GM19328 (cell line): Measurements from ENCODE around the gene CFH.
"Not testable (repeated sequence)": the region's sequence is repeated elsewhere in the genome, so short reads cannot be mapped to it uniquely, and the experiment has no call there.

Source experiments
- ATAC-seq: cut with Tn5 transposase; IDR thresholded peaks from one replicate; pipeline ENCODE4 v1.9.1; 2021; ENCODE audit warnings: mild to moderate bottlenecking, moderate library complexity; ENCODE audit not compliant: unreplicated experiment

The CFH gene

GRCh38 chr1:196651637-196652215, at the start of gene CFH:
TSS of gene CFH (plus strand) at chr1:196652043. CDS start at chr1:196652118, 75 bp downstream.
- no peak for ATAC-seq

GRCh38 chr1:196603651-196604050, 48.2 kb upstream of the CFH start:
- no peak for ATAC-seq

- ATAC-seq = no peak
Measured at GRCh38 chr1:196607981-196608380, 43.9 kb upstream of the CFH start.

GRCh38 chr1:196608390-196609369, 43.2 kb upstream of the CFH start, which contains the start of gene KCNT2:
TSS of gene KCNT2 (minus strand) at chr1:196608440. CDS start at chr1:196608309, 131 bp downstream.
- no peak for ATAC-seq

GRCh38 chr1:196609370-196609737, 42.5 kb upstream of the CFH start:
- ATAC-seq = no peak

GRCh38 chr1:196611873-196612272, 40.0 kb upstream of the CFH start:
- ATAC-seq = no peak

- ATAC-seq = no peak
Measured at GRCh38 chr1:196619721-196620120, 32.1 kb upstream of the CFH start.

- ATAC-seq = no peak
Measured at GRCh38 chr1:196623079-196623478, 28.8 kb upstream of the CFH start.

GRCh38 chr1:196628838-196629237, 23.0 kb upstream of the CFH start:
- ATAC-seq = no peak

GRCh38 chr1:196637606-196638005, 14.2 kb upstream of the CFH start:
- no peak for ATAC-seq

GRCh38 chr1:196638466-196638865, 13.4 kb upstream of the CFH start:
- ATAC-seq = no peak

- not testable (repeated sequence) for ATAC-seq
Measured at GRCh38 chr1:196639291-196639690, 12.6 kb upstream of the CFH start.

GRCh38 chr1:196640976-196641375, 10.9 kb upstream of the CFH start:
- ATAC-seq = no peak

- no peak for ATAC-seq
Measured at GRCh38 chr1:196649990-196650389, 1.9 kb upstream of the CFH start.

GRCh38 chr1:196650403-196650802, 1.4 kb upstream of the CFH start:
- no peak for ATAC-seq

- ATAC-seq = no peak
Measured at GRCh38 chr1:196651079-196651478, 764 bp upstream of the CFH start.

- no peak for ATAC-seq
Measured at GRCh38 chr1:196654271-196654670, 2.4 kb downstream of the CFH start.

GRCh38 chr1:196655071-196655470, 3.2 kb downstream of the CFH start:
- ATAC-seq = no peak

- ATAC-seq = no peak
Measured at GRCh38 chr1:196655494-196655893, 3.7 kb downstream of the CFH start.

- ATAC-seq = no peak
Measured at GRCh38 chr1:196659471-196659870, 7.6 kb downstream of the CFH start.

GRCh38 chr1:196660272-196660671, 8.4 kb downstream of the CFH start:
- ATAC-seq = no peak

- no peak for ATAC-seq
Measured at GRCh38 chr1:196660852-196661251, 9.0 kb downstream of the CFH start.
